HG02981 (cell line): ENCODE results near the gene C10orf62.
A peak's percentile ranks its signal among the peaks of the same experiment; 100 is the strongest.
"Not testable (repeated sequence)": the region's sequence is repeated elsewhere in the genome, so short reads cannot be mapped to it uniquely, and the experiment has no call there.

Experiments used
- ATAC-seq: cut with Tn5 transposase; IDR thresholded peaks from one replicate; pipeline ENCODE4 v1.9.1; 2021; ENCODE audit warnings: mild to moderate bottlenecking, moderate library complexity; ENCODE audit not compliant: unreplicated experiment

Gene C10orf62

GRCh38 chr10:97618733-97619132 lies 29.2 kb downstream of the C10orf62 start:
- no peak for ATAC-seq

DNA sequence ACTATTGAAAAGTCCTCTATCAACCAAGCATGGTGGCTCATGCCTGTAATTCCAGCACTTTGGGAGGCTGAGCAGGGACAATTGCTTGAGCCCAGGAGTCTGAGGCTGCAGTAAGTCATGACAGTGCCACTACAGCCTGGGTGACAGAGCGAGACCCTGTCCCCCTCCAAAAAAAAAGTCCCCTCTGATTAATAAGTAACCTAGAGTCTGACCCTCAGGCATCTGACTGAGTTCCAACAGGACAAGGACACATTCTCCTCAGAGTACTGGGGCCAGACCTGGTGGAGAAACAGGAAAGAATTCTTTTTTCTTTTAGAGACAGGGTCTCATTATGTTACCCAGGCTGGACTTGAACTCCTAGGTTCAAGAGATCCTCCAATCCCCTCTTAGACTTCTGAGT lies 33.8 kb downstream of the C10orf62 start:
- ATAC-seq, result no peak

GRCh38 chr10:97627731-97628130 lies 38.2 kb downstream of the C10orf62 start:
- ATAC-seq, result no peak

DNA sequence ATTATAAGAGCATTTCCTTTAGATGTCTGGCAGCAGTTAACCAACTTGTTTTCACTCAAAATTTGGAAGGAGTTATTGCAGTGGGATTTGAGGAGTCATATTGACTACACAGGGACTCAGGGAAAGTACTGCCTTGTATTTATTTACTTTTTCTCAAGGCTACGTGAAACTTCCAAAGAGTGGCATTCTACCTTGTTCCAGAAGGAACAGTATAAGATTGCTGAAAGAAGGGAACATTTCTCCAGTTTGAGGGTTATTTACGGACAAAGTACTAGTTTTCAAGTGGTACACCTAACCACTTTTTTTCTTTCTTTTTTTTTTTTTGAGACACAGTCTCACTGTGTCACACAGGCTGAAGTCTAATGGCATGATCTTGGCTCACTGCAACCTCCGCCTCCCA lies 38.7 kb downstream of the C10orf62 start:
- no peak for ATAC-seq

GRCh38 chr10:97629289-97629688 lies 39.8 kb downstream of the C10orf62 start:
- ATAC-seq, result no peak

GRCh38 chr10:97631098-97631497 lies 41.6 kb downstream of the C10orf62 start:
- no peak for ATAC-seq

GRCh38 chr10:97632949-97633884 lies 43.7 kb downstream of the C10orf62 start, which contains the start of gene MORN4:
TSS of gene MORN4 (minus strand) at chr10:97633500. CDS start at chr10:97619653, 13,847 bp downstream.
- ATAC-seq, result peak; percentile 99

DNA sequence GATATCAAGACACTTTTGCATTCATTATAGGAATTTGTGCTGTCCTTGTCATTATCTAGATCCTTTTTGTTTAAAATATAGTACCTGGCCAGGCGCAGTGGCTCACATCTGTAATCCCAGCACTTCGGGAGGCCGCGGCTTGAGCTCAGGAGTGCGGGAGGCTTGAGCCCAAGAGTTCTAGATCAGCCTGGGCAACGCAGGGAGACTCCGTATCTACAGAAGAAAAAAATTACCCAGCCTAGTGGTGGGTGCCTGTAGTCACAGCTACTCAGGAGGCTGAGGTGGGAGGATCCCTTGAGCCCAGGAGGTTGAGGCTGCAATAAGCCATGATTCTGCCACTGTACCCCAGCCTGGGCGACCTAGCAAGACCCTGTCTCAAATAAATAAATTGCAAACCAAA lies 44.4 kb downstream of the C10orf62 start:
- ATAC-seq, result no peak

DNA sequence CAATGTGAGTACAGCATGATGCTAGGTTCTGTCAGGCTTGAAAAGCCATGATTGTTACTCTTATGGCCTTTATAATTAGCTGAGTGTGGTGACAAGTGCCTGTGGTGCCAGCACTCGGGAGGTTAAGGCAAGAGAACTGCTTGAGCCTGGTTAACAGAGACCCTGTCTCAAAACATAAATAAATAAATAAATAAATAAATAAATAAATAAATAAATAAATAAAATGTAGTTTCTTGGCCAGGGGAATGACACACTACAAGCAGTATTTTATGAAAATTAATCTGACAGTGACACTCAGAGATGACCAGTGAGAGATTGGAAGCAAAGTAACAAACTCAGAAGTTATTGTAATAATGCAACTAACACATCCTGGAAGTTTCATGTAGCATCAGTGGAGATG lies 46.1 kb downstream of the C10orf62 start:
- ATAC-seq, result no peak

- not testable (repeated sequence) for ATAC-seq
Observed at GRCh38 chr10:97639090-97639489, 49.6 kb downstream of the C10orf62 start.

GRCh38 chr10:97640174-97640867 lies 50.8 kb downstream of the C10orf62 start, which contains the start of gene PI4K2A:
TSS of gene PI4K2A (plus strand) at chr10:97640671. CDS start at chr10:97640743, 72 bp downstream.
- ATAC-seq, result peak; percentile 98
